Measurements from ENCODE around the gene FMN2. TPM values are rescaled to one million over a fixed set of nuclear protein-coding genes. Genes with fewer than 3 reads are reported as not detected.

FMN2 gene
- total RNA-seq, 1 donor from 2014 or later: under 0.01 TPM

GRCh38 chr1:240145120-240145519, 53.4 kb downstream of the FMN2 start:
- H3K4me3 ChIP-seq (ENCODE audit: low read depth, low read length): no peak overlapping the region
- FAIRE-seq (no peak), DNase-seq (ENCODE audit: low read depth) (no peak)
- no peaks in the 10 kb centered on the region for H3K27me3 ChIP-seq (ENCODE audit: control insufficient read depth, insufficient read depth, low read length)
- TF ChIP-seq CTCF (IDR thresholded peaks at IDR 0.05; ENCODE audit: insufficient read depth, low read length, severe bottlenecking): no peak
- no peaks in the 10 kb centered on the region for H3K36me3 ChIP-seq (ENCODE audit: control insufficient read depth, insufficient read depth, low read length)

- FAIRE-seq: no peak
- Histone ChIP-seq H3K36me3 (ENCODE audit: control insufficient read depth, insufficient read depth, low read length) (no peaks in the 10 kb centered on the region), H3K4me3 (ENCODE audit: low read depth, low read length) (no peak overlapping the region), H3K27me3 (ENCODE audit: control insufficient read depth, insufficient read depth, low read length) (no peaks in the 10 kb centered on the region)
- no peak for TF ChIP-seq CTCF (IDR thresholded peaks at IDR 0.05; ENCODE audit: insufficient read depth, low read length, severe bottlenecking)
- DNase-seq (ENCODE audit: low read depth): no peak
These were observed 56.6 kb downstream of the FMN2 start for GRCh38 chr1:240148333-240148732.

GRCh38 chr1:240149484-240150094, 57.9 kb downstream of the FMN2 start:
- DNase-seq (ENCODE audit: low read depth) (peak; percentile 22), FAIRE-seq (no peak)
- H3K36me3 ChIP-seq (ENCODE audit: control insufficient read depth, insufficient read depth, low read length): no peaks in the 10 kb centered on the region
- peak; percentile 45 for TF ChIP-seq CTCF (IDR thresholded peaks at IDR 0.05; ENCODE audit: insufficient read depth, low read length, severe bottlenecking)
- H3K4me3 ChIP-seq (ENCODE audit: low read depth, low read length): no peak overlapping the region
- no peaks in the 10 kb centered on the region for H3K27me3 ChIP-seq (ENCODE audit: control insufficient read depth, insufficient read depth, low read length)

- no peak for TF ChIP-seq CTCF (IDR thresholded peaks at IDR 0.05; ENCODE audit: insufficient read depth, low read length, severe bottlenecking)
- FAIRE-seq: no peak
- no peak for DNase-seq (ENCODE audit: low read depth)
- Histone ChIP-seq H3K27me3 (ENCODE audit: control insufficient read depth, insufficient read depth, low read length) (no peaks in the 10 kb centered on the region), H3K4me3 (ENCODE audit: low read depth, low read length) (no peak overlapping the region), H3K36me3 (ENCODE audit: control insufficient read depth, insufficient read depth, low read length) (no peaks in the 10 kb centered on the region)
These were observed 59.6 kb downstream of the FMN2 start for GRCh38 chr1:240151136-240151735.

GRCh38 chr1:240152611-240153297, 61.1 kb downstream of the FMN2 start:
- FAIRE-seq (no peak), DNase-seq (ENCODE audit: low read depth) (no peak)
- no peak for TF ChIP-seq CTCF (IDR thresholded peaks at IDR 0.05; ENCODE audit: insufficient read depth, low read length, severe bottlenecking)
- no peak overlapping the region for H3K4me3 ChIP-seq (ENCODE audit: low read depth, low read length)
- no peaks in the 10 kb centered on the region for H3K36me3 ChIP-seq (ENCODE audit: control insufficient read depth, insufficient read depth, low read length)
- no peaks in the 10 kb centered on the region for H3K27me3 ChIP-seq (ENCODE audit: control insufficient read depth, insufficient read depth, low read length)

Data from bronchial epithelial cell (primary cell).